Heart right ventricle (tissue), 16 donors: ENCODE measurements around the gene PRKCE. TPM values are rescaled to one million over a fixed set of nuclear protein-coding genes. Genes with fewer than 3 reads are reported as not detected.
A peak's percentile ranks its signal among the peaks of the same experiment; 100 is the strongest.

Experiments used
- ATAC-seq, 8 donors: fragments of 200-7000 bp; cut with Tn5 transposase; one replicate each; pipeline ENCODE4 v1.9.1; 2020; ENCODE audit warnings: mild to moderate bottlenecking in 8 of 8, moderate library complexity in 8 of 8, moderate number of reproducible peaks in 1 of 8
- DNase-seq, 2 donors: peaks; one replicate each; pipeline ENCODE4 v3.0.0-alpha.2; 2020
- H3K27ac ChIP-seq, 10 donors: fragments of 200-600 bp; sonication (generic) in 2 of 10; one replicate each; pipeline versions ENCODE4 v1.5.0 to v1.8.0; 2020 to 2022; ENCODE audit warnings: mild to moderate bottlenecking in 3 of 10
- H3K27me3 ChIP-seq, 7 donors: fragments of 200-600 bp; one replicate each; pipeline ENCODE4 v1.8.0; 2021 to 2022; ENCODE audit warnings: mild to moderate bottlenecking in 2 of 7
- H3K36me3 ChIP-seq, 9 donors: fragments of 200-600 bp; sonication (generic) in 1 of 9; one replicate each; pipeline versions ENCODE4 v1.5.0 to v1.8.0; 2020 to 2022; ENCODE audit warnings: mild to moderate bottlenecking in 2 of 9
- H3K4me1 ChIP-seq, 9 donors: fragments of 200-600 bp; sonication (generic) in 1 of 9; one replicate each; pipeline versions ENCODE4 v1.5.0 to v1.8.0; 2020 to 2022; ENCODE audit warnings: mild to moderate bottlenecking in 4 of 9
- H3K4me3 ChIP-seq, 10 donors: fragments of 200-600 bp; sonication (generic) in 2 of 10; one replicate each; pipeline versions ENCODE4 v1.5.0 to v1.8.0; 2020 to 2022; ENCODE audit warnings: mild to moderate bottlenecking in 7 of 10, moderate library complexity in 2 of 10
- H3K9me3 ChIP-seq, 11 donors: fragments of 200-600 bp in 10 of 11; sonication (generic) in 2 of 11; one replicate each; pipeline versions ENCODE4 v1.5.0 to v1.8.0; 2013 to 2022; ENCODE audit warnings: mild to moderate bottlenecking in 2 of 11, control low read depth in 1 of 11, moderate library complexity in 1 of 11
- WGBS, 2 donors: extraction: QIAGEN DNeasy Blood & Tissue Kit; methylation state at CpG; one replicate each; pipeline ENCODE4 v1.1.7; 2013; ENCODE audit warnings: inconsistent platforms in 1 of 2; 5-methylcytosine and 5-hydroxymethylcytosine counted together
- intact Hi-C, 10 donors: fragments of 100-400 bp; cut with DNase I; formaldehyde crosslinking; loops; one replicate each; pipeline versions ENCODE4 v1.11.1 to v1.14.2; 2022
- polyA plus RNA-seq, 2 donors: library from polyadenylated mRNA; stranded (reverse); fragments of 200-250 nt; gene quantifications; one replicate each; pipeline ENCODE4 v1.2.3, GENCODE V29; 2013
- total RNA-seq, 10 donors: library from RNA; stranded (reverse); fragmentation: NEBNext Ultra II Directional in 3 of 10; extraction: Animal tissue kit (Norgen Biotek cat#: 25700) in 3 of 10; gene quantifications; one replicate each; pipeline versions ENCODE4 v1.2.1 to v1.2.4, GENCODE V29; 2021 to 2023
- TF ChIP-seq, protein P1 (sequence below), 9 donors: fragments of 200-600 bp; sonication (generic) in 2 of 9; IDR thresholded peaks; one replicate each; pipeline versions ENCODE4 v1.5.0 to v1.8.0; 2021 to 2022; ENCODE audit warnings: antibody characterized with exemption in 9 of 9, mild to moderate bottlenecking in 5 of 9, moderate library complexity in 1 of 9
- donor health status: Arrhythmogenic right ventricular cardiomyopathy.
- donor health status: ischemic (EF 13 %, LVEDD 7.1; RV severe dilation, severe dysfunction).
- donor health status: healthy with polysubstance abuse.
- donor health status: DM: no; HTN: yes; CAD: no.
- donor health status: DM: no; HTN: no; CAD: no.
- donor health status: ischemic (EF 25% LVEDD 6.9; RV normal size, moderate dysfunction).
- donor health status: ischemic (EF 25% LVEDD 5.7; RV mildly dilated, moderate dysfunction).
- donor health status: healthy.
- donor health status: DM: yes; HTN: yes; CAD: no.
- donor health status: Ischemic cardiomyopathy.
- donor health status: ischemic (EF 35%, LVEDD 5.7; RV mildly dilated, moderate dysfunction).
- donor health status: nonischemic (EF 11% LVEDD 7.7; RV severe dilation, severe dysfunction).
- donor health status: DM: yes; HTN: yes; CAD: no.
- donor health status: PGD.
- donor health status: ischemic (EF 29% LVEDD 5.4; RV normal size, mild dysfunction).
- donor health status: nonischemic (EF 23%, LVEDD 6.1; RV moderate dilation, normal function).

PRKCE gene
- total and polyA plus RNA-seq, 12 donors = 3.7 to 22.7 (median 16.7) TPM

DNA sequence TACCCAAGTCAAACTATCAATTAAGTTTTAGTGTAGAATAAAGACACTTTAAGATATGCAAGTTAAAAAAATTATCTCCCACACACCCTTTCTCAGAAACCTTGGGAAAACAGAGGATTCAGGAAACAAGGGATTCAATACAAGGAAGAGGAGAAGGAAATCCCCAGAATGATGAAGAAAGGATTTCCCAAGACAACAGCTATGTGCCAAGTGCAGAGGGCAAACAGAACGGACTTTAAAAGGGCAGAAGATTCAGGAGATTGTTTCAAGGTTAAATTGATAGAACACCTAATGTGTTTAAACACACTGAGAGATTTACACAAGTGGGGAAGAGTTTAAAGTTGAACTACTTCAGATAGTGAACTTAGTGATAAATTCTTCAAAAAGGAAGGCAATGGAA, 574.3 kb downstream of the PRKCE start:
- intact Hi-C loops = loop anchor here in 1 of 10 donors (10.0 kb wide), 1 partner anchor 229 kb away; no protein-coding TSS in a partner anchor
- H3K27ac ChIP-seq = peak overlapping the region in 4 of 10 donors; percentile 29 to 71 (median 58)
- no peak for DNase-seq
- no peak overlapping the region for H3K4me3 ChIP-seq
- H3K4me1 ChIP-seq = peaks cover under 1 to 45% (median 16%) of the 10 kb centered on the region in 9 donors
- ATAC-seq = no peak
- TF ChIP-seq, protein P1, sequence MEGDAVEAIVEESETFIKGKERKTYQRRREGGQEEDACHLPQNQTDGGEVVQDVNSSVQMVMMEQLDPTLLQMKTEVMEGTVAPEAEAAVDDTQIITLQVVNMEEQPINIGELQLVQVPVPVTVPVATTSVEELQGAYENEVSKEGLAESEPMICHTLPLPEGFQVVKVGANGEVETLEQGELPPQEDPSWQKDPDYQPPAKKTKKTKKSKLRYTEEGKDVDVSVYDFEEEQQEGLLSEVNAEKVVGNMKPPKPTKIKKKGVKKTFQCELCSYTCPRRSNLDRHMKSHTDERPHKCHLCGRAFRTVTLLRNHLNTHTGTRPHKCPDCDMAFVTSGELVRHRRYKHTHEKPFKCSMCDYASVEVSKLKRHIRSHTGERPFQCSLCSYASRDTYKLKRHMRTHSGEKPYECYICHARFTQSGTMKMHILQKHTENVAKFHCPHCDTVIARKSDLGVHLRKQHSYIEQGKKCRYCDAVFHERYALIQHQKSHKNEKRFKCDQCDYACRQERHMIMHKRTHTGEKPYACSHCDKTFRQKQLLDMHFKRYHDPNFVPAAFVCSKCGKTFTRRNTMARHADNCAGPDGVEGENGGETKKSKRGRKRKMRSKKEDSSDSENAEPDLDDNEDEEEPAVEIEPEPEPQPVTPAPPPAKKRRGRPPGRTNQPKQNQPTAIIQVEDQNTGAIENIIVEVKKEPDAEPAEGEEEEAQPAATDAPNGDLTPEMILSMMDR (IDR thresholded peaks at IDR 0.05) = no peak
- H3K27me3 ChIP-seq = no peaks in the 10 kb centered on the region
- 37 to 42% methylated on average over 1 of the region's 1 CpG for WGBS, 2 donors
- peaks cover 0 to 9% (median 0%) of the 10 kb centered on the region in 11 donors for H3K9me3 ChIP-seq
- H3K36me3 ChIP-seq = no peaks in the 10 kb centered on the region

DNA sequence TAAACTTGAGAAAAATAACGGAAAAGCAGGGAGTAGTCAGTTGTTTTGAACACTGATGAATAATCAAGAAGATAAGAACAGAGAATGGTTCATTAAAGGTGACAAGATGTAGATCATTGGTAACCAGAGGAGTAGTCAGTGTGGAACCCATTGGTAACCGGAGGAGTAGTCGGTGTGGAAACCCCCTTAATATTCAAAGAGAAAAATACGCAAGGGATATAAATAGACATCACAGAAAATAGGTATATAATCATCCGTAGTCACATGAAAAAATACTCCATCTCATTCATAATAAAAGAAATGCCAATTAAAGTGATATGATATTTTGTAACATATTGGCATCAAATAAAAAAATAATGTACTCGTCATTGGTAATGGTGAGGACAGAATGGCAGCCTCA, 575.1 kb downstream of the PRKCE start:
- Histone ChIP-seq H3K4me1 (peaks cover 3 to 53% (median 25%) of the 10 kb centered on the region in 9 donors), H3K36me3 (no peaks in the 10 kb centered on the region), H3K27me3 (no peaks in the 10 kb centered on the region), H3K27ac (no peak overlapping the region), H3K4me3 (no peak overlapping the region), H3K9me3 (peaks cover 0 to 9% (median 0%) of the 10 kb centered on the region in 11 donors)
- ATAC-seq (no peak), DNase-seq (no peak)
- TF ChIP-seq, protein P1 (IDR thresholded peaks at IDR 0.05) = no peak
- WGBS, 2 donors = 94% methylated on average over 6 of the region's 6 CpGs
- intact Hi-C loops = loop anchor here in 1 of 10 donors (10.0 kb wide), 1 partner anchor 228 kb away; no protein-coding TSS in a partner anchor

DNA sequence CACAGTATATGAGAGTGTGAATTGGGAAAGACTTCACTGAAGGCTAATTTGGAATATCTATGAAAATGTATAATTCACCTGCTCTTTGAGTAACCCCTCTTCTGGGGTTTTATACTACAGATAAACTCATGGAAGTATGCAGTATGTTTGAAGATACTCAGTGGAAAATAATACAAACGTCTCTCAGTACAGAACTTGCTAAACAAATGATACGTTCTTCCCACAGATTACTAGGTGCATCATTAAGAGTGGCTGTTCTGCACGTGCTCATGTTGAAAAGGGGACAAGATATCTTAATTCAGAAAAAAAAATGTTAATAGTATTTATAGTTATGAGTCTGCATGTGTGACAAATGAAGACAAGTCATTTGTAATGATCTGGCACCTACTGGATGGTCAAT, 575.5 kb downstream of the PRKCE start:
- peaks cover 0 to 9% (median 0%) of the 10 kb centered on the region in 11 donors for H3K9me3 ChIP-seq
- no peak for ATAC-seq
- intact Hi-C loops = loop anchor here in 1 of 10 donors (10.0 kb wide), 1 partner anchor 228 kb away; no protein-coding TSS in a partner anchor
- TF ChIP-seq, protein P1 (IDR thresholded peaks at IDR 0.05) = no peak
- H3K4me3 ChIP-seq = no peak overlapping the region
- no peak for DNase-seq
- H3K27ac ChIP-seq = no peak overlapping the region
- H3K27me3 ChIP-seq = no peaks in the 10 kb centered on the region
- 74 to 82% methylated on average over 3 of the region's 3 CpGs for WGBS, 2 donors
- H3K36me3 ChIP-seq = no peaks in the 10 kb centered on the region
- peaks cover 3 to 53% (median 26%) of the 10 kb centered on the region in 9 donors for H3K4me1 ChIP-seq

DNA sequence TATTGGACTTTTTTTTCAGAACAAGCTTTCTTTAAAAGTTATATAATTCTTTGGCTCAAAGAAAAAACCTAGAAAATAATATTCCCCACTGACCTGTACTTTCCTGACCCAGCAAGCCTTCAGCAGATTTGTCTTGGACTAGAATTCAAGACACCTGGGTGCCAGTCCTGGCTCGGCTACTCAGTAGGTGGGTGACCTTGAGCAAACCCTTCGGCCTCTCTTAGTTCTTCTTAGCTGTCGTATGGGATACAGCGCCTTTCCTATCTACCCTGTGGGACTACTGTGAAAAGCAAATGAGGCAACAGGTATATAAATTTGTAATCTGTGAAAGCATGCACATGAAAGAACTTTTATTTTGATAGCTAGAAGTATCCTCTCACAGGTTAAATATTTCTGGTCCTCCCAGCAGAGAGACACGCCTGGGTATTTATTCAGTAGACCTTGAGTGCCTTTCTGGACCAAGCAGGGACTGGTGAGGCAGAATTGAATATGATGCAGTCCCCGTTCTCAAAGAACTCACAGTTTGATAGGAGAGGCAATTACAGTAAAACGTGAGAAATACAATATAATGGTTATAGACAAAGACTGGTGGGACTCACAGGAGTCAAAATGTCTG, 576.3 kb downstream of the PRKCE start:
- peaks cover 0 to 9% (median 0%) of the 10 kb centered on the region in 11 donors for H3K9me3 ChIP-seq
- TF ChIP-seq, protein P1 (IDR thresholded peaks at IDR 0.05) = no peak
- WGBS, 2 donors = 94% methylated on average over 7 of the region's 7 CpGs
- H3K27ac ChIP-seq = no peak overlapping the region
- DNase-seq (no peak), ATAC-seq (no peak)
- H3K4me1 ChIP-seq = peaks cover 3 to 53% (median 26%) of the 10 kb centered on the region in 9 donors
- intact Hi-C loops = loop anchor here in 1 of 10 donors (10.0 kb wide), 1 partner anchor 227 kb away; no protein-coding TSS in a partner anchor
- H3K36me3 ChIP-seq = no peaks in the 10 kb centered on the region
- H3K4me3 ChIP-seq = no peak overlapping the region
- H3K27me3 ChIP-seq = no peaks in the 10 kb centered on the region
